Gastroesophageal sphincter (tissue), 4 donors: Measurements from ENCODE around the gene NXPH1. TPM values are rescaled to one million over a fixed set of nuclear protein-coding genes. Genes with fewer than 3 reads are reported as not detected.

Experiments used
- ATAC-seq: fragments of 150-250 bp; one replicate; pipeline ENCODE4 v1.9.1; 2016; ENCODE audit warnings: mild to moderate bottlenecking, moderate library complexity
- H3K27ac ChIP-seq, 4 donors: fragments of 200-600 bp; sonication (generic) in 3 of 4; 1 replicate in 3 of 4; 2 replicates in 1 of 4; pipeline ENCODE4 v1.5.1; 2016 to 2019
- H3K27me3 ChIP-seq: fragments of 200-600 bp; sonication (generic); one replicate; pipeline ENCODE4 v1.5.1; 2019
- H3K36me3 ChIP-seq, 2 donors: fragments of 200-600 bp; sonication (generic); one replicate each; pipeline ENCODE4 v1.5.1; 2019; ENCODE audit warnings: control low read depth in 1 of 2
- H3K4me1 ChIP-seq, 3 donors: fragments of 200-600 bp; sonication (generic); 1 replicate in 2 of 3; 2 replicates in 1 of 3; pipeline ENCODE4 v1.5.1; 2016 to 2019; ENCODE audit warnings: control low read depth in 2 of 3
- H3K4me3 ChIP-seq, 2 donors: fragments of 200-600 bp; sonication (generic); one replicate each; pipeline ENCODE4 v1.5.1; 2019; ENCODE audit warnings: mild to moderate bottlenecking in 1 of 2, moderate library complexity in 1 of 2
- H3K9me3 ChIP-seq, 3 donors: fragments of 200-600 bp; sonication (generic); one replicate each; pipeline ENCODE4 v1.5.1; 2017 to 2019; ENCODE audit warnings: control low read depth in 2 of 3
- EP300 ChIP-seq: sonication (generic); formaldehyde crosslinking; IDR thresholded peaks from one replicate; pipeline ENCODE4 v1.6.1; 2017; ENCODE audit warnings: antibody characterized with exemption, mild to moderate bottlenecking
- POLR2A ChIP-seq, 2 donors: fragments of 450-650 bp; IDR thresholded peaks; one replicate each; pipeline ENCODE4 v1.6.1; 2017; ENCODE audit warnings: antibody characterized with exemption in 2 of 2, mild to moderate bottlenecking in 2 of 2, moderate library complexity in 1 of 2
- POLR2AphosphoS5 ChIP-seq: sonication (generic); formaldehyde crosslinking; IDR thresholded peaks from one replicate; pipeline ENCODE4 v1.6.1; 2017; ENCODE audit warnings: antibody characterized with exemption
- whole genome bisulfite sequencing, 2 donors: methylation state at CpG; one replicate each; pipeline ENCODE4 v1.1.5; 2018; ENCODE audit warnings: low coverage in 1 of 2; 5-methylcytosine and 5-hydroxymethylcytosine counted together
- total RNA-seq, 4 donors: library from RNA; depleted of rRNA; stranded (reverse); fragments of >200 nt; gene quantifications; one replicate each; pipeline ENCODE4 v1.1.0, GENCODE V29; 2016
- TF ChIP-seq, protein P1 (sequence below), 4 experiments: fragments of 200-600 bp in 2 of 4; fragments of 450-650 bp in 2 of 4; sonication (generic) in 1 of 4; IDR thresholded peaks; one replicate each; pipeline ENCODE4 v1.5.1; 2017 to 2019; ENCODE audit warnings: antibody characterized with exemption in 4 of 4, mild to moderate bottlenecking in 2 of 4, moderate library complexity in 2 of 4

The NXPH1 gene
- total RNA-seq, 4 donors from 2014 or later: not detected

DNA sequence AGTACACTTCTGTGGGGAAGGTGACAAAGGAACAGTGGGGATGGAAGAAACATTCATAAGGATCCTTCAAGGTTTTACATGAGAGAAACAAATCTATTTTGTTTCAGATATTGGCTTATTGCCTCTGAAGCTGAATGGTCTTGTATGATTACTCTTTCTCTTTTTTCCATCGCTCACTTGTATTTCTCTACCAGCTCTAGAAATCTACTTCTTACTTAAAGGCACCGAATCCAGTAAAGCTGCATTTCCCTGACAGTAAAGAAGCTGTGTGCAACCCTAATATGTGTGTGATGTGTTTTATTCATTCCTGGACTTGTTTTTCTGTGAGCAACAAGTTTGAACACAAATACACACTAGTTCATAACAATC lies 45.2 kb upstream of the NXPH1 start:
- 84 to 92% methylated on average over 2 of the region's 2 CpGs for WGBS, 2 donors

DNA sequence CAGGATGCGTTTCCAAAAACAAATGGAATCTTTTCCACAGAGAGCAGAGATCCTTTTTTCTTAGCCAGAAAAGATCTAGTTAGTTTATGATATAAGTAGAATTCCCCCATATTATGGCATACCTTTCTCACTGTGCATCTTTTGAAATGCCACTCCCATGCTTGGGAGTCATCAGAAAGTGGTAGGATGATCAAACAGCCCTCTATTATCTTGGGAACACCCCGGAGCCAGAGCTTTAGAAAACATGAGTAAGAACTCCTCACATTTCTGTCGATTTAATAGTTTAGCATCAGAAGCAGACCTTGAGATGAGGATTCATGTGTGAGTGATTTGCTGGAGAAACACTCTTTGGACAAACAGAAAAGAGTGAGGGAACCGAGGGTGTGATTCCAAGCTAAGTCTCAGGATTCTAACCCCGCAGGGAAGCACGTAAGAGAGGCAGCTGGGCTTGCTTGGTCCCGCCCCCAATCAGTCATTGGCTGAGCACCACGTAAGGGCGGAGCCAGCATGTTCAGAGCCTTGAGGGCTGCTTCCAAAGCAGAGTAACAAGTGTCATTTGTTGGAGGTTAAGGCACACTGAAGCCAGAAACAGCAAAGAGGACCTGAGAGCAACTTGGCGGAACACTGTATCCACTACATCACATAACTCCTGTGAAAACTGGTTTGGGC lies 43.7 kb upstream of the NXPH1 start:
- 30% methylated on average over 10 of the region's 10 CpGs; no CpG with 5 or more reads in 1 of the 2 donors for WGBS, 2 donors
- Histone ChIP-seq H3K36me3 (no peaks in the 10 kb centered on the region), H3K27ac (no peak overlapping the region), H3K4me3 (no peak overlapping the region), H3K9me3 (no peaks in the 10 kb centered on the region), H3K4me1 (no peaks in the 10 kb centered on the region), H3K27me3 (peaks cover 9% of the 10 kb centered on the region)
- no peak for TF ChIP-seq EP300
- TF ChIP-seq, protein P1, sequence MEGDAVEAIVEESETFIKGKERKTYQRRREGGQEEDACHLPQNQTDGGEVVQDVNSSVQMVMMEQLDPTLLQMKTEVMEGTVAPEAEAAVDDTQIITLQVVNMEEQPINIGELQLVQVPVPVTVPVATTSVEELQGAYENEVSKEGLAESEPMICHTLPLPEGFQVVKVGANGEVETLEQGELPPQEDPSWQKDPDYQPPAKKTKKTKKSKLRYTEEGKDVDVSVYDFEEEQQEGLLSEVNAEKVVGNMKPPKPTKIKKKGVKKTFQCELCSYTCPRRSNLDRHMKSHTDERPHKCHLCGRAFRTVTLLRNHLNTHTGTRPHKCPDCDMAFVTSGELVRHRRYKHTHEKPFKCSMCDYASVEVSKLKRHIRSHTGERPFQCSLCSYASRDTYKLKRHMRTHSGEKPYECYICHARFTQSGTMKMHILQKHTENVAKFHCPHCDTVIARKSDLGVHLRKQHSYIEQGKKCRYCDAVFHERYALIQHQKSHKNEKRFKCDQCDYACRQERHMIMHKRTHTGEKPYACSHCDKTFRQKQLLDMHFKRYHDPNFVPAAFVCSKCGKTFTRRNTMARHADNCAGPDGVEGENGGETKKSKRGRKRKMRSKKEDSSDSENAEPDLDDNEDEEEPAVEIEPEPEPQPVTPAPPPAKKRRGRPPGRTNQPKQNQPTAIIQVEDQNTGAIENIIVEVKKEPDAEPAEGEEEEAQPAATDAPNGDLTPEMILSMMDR (IDR thresholded peaks at IDR 0.05): no peak
- no peak for TF ChIP-seq POLR2AphosphoS5
- peak; percentile 19 for ATAC-seq

More for the DNA sequence above, 45.2 kb upstream of the NXPH1 start:
- Histone ChIP-seq H3K36me3 (no peaks in the 10 kb centered on the region), H3K4me1 (no peaks in the 10 kb centered on the region), H3K27ac (no peak overlapping the region), H3K27me3 (peaks cover 9% of the 10 kb centered on the region), H3K9me3 (no peaks in the 10 kb centered on the region), H3K4me3 (no peak overlapping the region)
- no peak for ATAC-seq
- TF ChIP-seq, protein P1 (IDR thresholded peaks at IDR 0.05): no peak

DNA sequence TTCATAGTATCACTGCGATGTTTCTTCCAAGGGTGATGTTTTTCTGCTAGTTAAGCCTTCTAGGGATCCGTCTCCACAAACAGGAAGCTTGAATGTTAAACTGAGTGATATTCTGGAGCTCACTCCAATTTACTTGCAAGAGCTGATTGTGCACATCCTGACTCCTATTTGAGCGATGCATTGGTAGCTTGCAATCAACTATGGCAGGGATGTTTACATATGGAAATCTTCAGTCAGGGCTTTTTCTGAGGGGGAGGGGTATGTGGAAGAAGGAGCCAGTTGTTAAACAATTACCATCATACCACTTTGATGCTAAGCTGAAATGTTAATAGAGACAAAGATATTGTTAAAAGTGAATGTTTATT lies 43.2 kb upstream of the NXPH1 start:
- no peak for ATAC-seq
- H3K27ac ChIP-seq: no peak overlapping the region
- no peaks in the 10 kb centered on the region for H3K9me3 ChIP-seq
- WGBS, 2 donors: 13 to 22% methylated on average over 1 of the region's 3 CpGs
- TF ChIP-seq EP300 (no peak), POLR2AphosphoS5 (no peak), POLR2A (IDR thresholded peaks at IDR 0.05) (no peak)
- TF ChIP-seq, protein P1 (IDR thresholded peaks at IDR 0.05): no peak
- H3K36me3 ChIP-seq: no peaks in the 10 kb centered on the region
- H3K4me3 ChIP-seq: no peak overlapping the region
- no peaks in the 10 kb centered on the region for H3K4me1 ChIP-seq
- peaks cover 9% of the 10 kb centered on the region for H3K27me3 ChIP-seq

DNA sequence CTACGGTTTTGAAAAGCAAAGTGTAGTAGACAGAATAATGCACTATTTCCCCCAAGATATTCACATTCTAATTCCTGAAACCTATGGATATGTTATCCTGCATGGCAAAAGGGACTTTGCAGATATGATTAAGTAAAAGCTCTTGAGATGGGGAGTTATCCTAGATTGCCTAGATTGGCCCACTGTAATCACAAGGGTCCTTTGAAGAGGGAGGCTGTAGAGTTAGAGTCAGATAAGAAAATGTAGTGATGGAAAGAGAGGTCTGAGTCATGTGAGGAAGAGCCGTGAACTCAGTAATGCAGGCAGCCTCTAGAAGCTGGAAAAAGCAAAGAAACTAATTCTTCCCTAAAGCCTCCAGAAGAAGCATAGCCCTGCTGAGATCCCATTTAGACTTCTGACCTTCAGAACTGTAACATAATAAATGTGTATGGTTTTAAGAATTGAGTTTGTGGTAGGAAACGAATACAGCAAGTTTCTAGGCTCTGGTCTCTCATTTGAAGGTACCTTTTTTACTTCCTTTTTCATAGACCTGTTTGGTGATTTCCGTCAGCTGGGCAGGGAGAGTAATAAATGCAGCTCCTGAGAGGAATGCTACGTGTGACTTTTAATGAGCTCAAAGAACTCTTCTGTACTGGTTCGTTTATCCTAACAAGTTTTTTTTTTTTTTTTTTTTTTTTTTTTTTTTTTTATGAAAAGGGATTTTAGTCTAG lies 41.9 kb upstream of the NXPH1 start:
- TF ChIP-seq, protein P1 (IDR thresholded peaks at IDR 0.05): no peak
- no peak for TF ChIP-seq POLR2AphosphoS5
- TF ChIP-seq EP300: no peak
- TF ChIP-seq POLR2A (IDR thresholded peaks at IDR 0.05): no peak
- Histone ChIP-seq H3K4me3 (no peak overlapping the region), H3K36me3 (no peaks in the 10 kb centered on the region), H3K9me3 (no peaks in the 10 kb centered on the region), H3K27me3 (peaks cover 9% of the 10 kb centered on the region), H3K27ac (no peak overlapping the region), H3K4me1 (no peaks in the 10 kb centered on the region)
- 36 to 46% methylated on average over 6 of the region's 6 CpGs for WGBS, 2 donors
- ATAC-seq: no peak

DNA sequence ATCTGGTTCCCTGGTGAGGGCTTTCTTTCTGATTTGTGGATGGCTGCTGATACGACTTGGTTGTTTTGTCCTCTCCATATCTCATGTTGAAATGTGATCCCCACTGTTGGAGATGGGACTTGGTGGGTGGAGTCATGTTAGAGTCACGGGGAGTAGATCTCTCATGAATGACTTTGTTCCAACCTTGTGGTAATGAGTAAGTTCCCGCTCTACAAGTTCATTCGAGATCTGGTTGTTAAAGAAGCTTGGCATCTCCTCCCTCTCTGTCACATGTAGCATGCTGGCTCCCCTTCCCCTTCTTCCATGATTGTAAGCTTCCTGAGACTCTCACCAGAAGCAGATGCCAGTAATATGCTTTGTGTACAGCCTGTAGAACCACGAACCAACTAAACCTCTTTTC lies 37.1 kb upstream of the NXPH1 start:
- Histone ChIP-seq H3K36me3 (no peaks in the 10 kb centered on the region), H3K27ac (no peak overlapping the region), H3K4me3 (no peak overlapping the region), H3K27me3 (no peaks in the 10 kb centered on the region), H3K9me3 (no peaks in the 10 kb centered on the region), H3K4me1 (no peaks in the 10 kb centered on the region)
- TF ChIP-seq POLR2A (IDR thresholded peaks at IDR 0.05) (no peak), EP300 (no peak), POLR2AphosphoS5 (no peak)
- TF ChIP-seq, protein P1 (IDR thresholded peaks at IDR 0.05): no peak
- 70 to 79% methylated on average over 3 to 5 of the region's 5 CpGs for WGBS, 2 donors
- no peak for ATAC-seq
